HCT116 (cell line): ENCODE data around the gene ZNF544. TPM values are rescaled to one million over a fixed set of nuclear protein-coding genes. Genes with fewer than 3 reads are reported as not detected.

Experiments
- ATAC-seq: fragments of 200-7000 bp; cut with Tn5 transposase; 2 replicates; pipeline ENCODE4 v1.9.1; 2020; ENCODE audit warnings: mild to moderate bottlenecking, moderate library complexity
- BruUV-seq: library from RNA; stranded (reverse); fragments of 400-500 nt; replicated peaks from 2 replicates; lab custom pipeline; 2021; lab: Mats Ljungman, UMichigan
- CTCF ChIA-PET: fragments of 300-600 bp; sonication (Branson Sonifier 250); formaldehyde crosslinking; loops from one replicate; lab custom pipeline; 2021; ENCODE audit warnings: antibody characterized with exemption; lab: Charles Lee
- POLR2A ChIA-PET: fragments of 300-600, 350-600 bp; sonication (Branson Sonifier 250); formaldehyde crosslinking; loops from one replicate; lab custom pipeline; 2021; ENCODE audit warnings: antibody characterized with exemption; lab: Charles Lee
- RAD21 ChIA-PET, 2 experiments: fragments of 300-600 bp; sonication (Branson Sonifier 250); formaldehyde crosslinking; loops; one replicate each; lab custom pipeline; 2023; ENCODE audit warnings: low total read pairs in 2 of 2; ENCODE audit not compliant: uncharacterized antibody in 2 of 2, unreplicated experiment in 2 of 2, low non-redundant PET in 1 of 2; lab: Charles Lee
- DNase-seq: peaks from one replicate; pipeline ENCODE4 v3.0.0-alpha.2; 2010; ENCODE audit warnings: low read depth, low spot score
- H2AFZ ChIP-seq: fragments of 200-600 bp; shearing (Covaris generic), sonication (generic); 2 replicates; pipeline ENCODE4 v1.6.1; 2017; ENCODE audit warnings: low read depth, mixed run types, mixed read lengths, antibody characterized with exemption, low read length; ENCODE audit not compliant: poor library complexity, severe bottlenecking
- H3K27ac ChIP-seq: 2 replicates; pipeline ENCODE4 v1.5.1; 2012; ENCODE audit warnings: low read depth, low read length
- H3K27me3 ChIP-seq: fragments of 200-600 bp; sonication (generic); 2 replicates; pipeline ENCODE4 v1.6.1; 2016; ENCODE audit warnings: mixed run types, low read length, mixed read lengths; ENCODE audit not compliant: insufficient read depth
- H3K36me3 ChIP-seq, 2 experiments: fragments of 200-500 bp in 1 of 2; fragments of 200-600 bp in 1 of 2; sonication (Bioruptor generic) in 1 of 2; sonication (generic) in 1 of 2; 2 replicates each; pipeline versions ENCODE4 v1.5.1 to v1.6.1; 2014 to 2016; ENCODE audit warnings: low read length in 2 of 2, inconsistent platforms in 1 of 2, mixed read lengths in 1 of 2, mixed run types in 1 of 2; ENCODE audit not compliant: insufficient read depth in 2 of 2, control insufficient read depth in 1 of 2
- H3K4me1 ChIP-seq, 2 experiments: fragments of 200-600 bp in 1 of 2; sonication (generic) in 1 of 2; 2 replicates each; pipeline versions ENCODE4 v1.5.1 to v1.6.1; 2012 to 2017; ENCODE audit warnings: low read length in 2 of 2, inconsistent platforms in 1 of 2, mild to moderate bottlenecking in 1 of 2, mixed read lengths in 1 of 2, mixed run types in 1 of 2, moderate library complexity in 1 of 2; ENCODE audit not compliant: insufficient read depth in 2 of 2, control insufficient read depth in 1 of 2
- H3K4me2 ChIP-seq: fragments of 200-600 bp; sonication (generic); 2 replicates; pipeline ENCODE4 v1.6.1; 2017; ENCODE audit warnings: mixed run types, low read length, mixed read lengths
- H3K4me3 ChIP-seq, 2 experiments: fragments of 200-600 bp in 1 of 2; sonication (generic) in 1 of 2; replicated peaks in 1 of 2; 2 replicates each; pipeline ENCODE4 v1.5.1; 2011 to 2016; ENCODE audit warnings: low read length in 2 of 2, control low read depth in 1 of 2, low read depth in 1 of 2, mild to moderate bottlenecking in 1 of 2, mixed read lengths in 1 of 2, mixed run types in 1 of 2
- H3K79me2 ChIP-seq: fragments of 200-600 bp; sonication (generic); 2 replicates; pipeline ENCODE4 v1.6.1; 2017; ENCODE audit warnings: mild to moderate bottlenecking, mixed run types, low read length, moderate library complexity, mixed read lengths; ENCODE audit not compliant: insufficient read depth
- H3K9ac ChIP-seq: fragments of 200-600 bp; sonication (generic); 2 replicates; pipeline ENCODE4 v1.6.1; 2016; ENCODE audit warnings: low read length, mixed read lengths
- H3K9me2 ChIP-seq: fragments of 200-600 bp; sonication (generic), shearing (Covaris generic); 2 replicates; pipeline ENCODE4 v1.6.1; 2017; ENCODE audit warnings: mixed run types, mild to moderate bottlenecking, moderate library complexity; ENCODE audit not compliant: insufficient read depth
- H3K9me3 ChIP-seq, 2 experiments: fragments of 200-500 bp in 1 of 2; fragments of 200-600 bp in 1 of 2; sonication (Bioruptor generic) in 1 of 2; sonication (generic) in 1 of 2; 2 replicates each; pipeline ENCODE4 v1.6.1; 2014 to 2017; ENCODE audit warnings: low read length in 2 of 2, mixed read lengths in 2 of 2, inconsistent platforms in 1 of 2, low read depth in 1 of 2, mild to moderate bottlenecking in 1 of 2, mixed run types in 1 of 2, moderate library complexity in 1 of 2; ENCODE audit not compliant: control insufficient read depth in 1 of 2, insufficient read depth in 1 of 2
- H4K20me1 ChIP-seq: fragments of 200-600 bp; sonication (generic), shearing (Covaris generic); 2 replicates; pipeline ENCODE4 v1.6.1; 2017; ENCODE audit warnings: mixed run types, mild to moderate bottlenecking, moderate library complexity; ENCODE audit not compliant: insufficient read depth
- CBX3 ChIP-seq: IDR thresholded peaks from 2 replicates; pipeline ENCODE4 v1.6.1; 2012; ENCODE audit warnings: low read depth
- EGR1 ChIP-seq: IDR thresholded peaks from 2 replicates; pipeline ENCODE4 v1.6.1; 2012; ENCODE audit warnings: low read depth
- EZH2 ChIP-seq: fragments of 200-600 bp; sonication (generic); IDR thresholded peaks from 2 replicates; pipeline ENCODE4 v1.6.1; 2017; ENCODE audit warnings: antibody characterized with exemption, mixed run types
- FOSL1 ChIP-seq: IDR thresholded peaks from 2 replicates; pipeline ENCODE4 v1.6.1; 2012; ENCODE audit warnings: low read depth
- JUND ChIP-seq: IDR thresholded peaks from 2 replicates; pipeline ENCODE4 v1.6.1; 2012
- SIN3A ChIP-seq: IDR thresholded peaks from 2 replicates; pipeline ENCODE4 v1.6.1; 2012; ENCODE audit warnings: low read depth
- SP1 ChIP-seq: IDR thresholded peaks from 2 replicates; pipeline ENCODE4 v1.6.1; 2012; ENCODE audit warnings: low read depth
- SRF ChIP-seq: IDR thresholded peaks from 2 replicates; pipeline ENCODE4 v1.6.1; 2012; ENCODE audit warnings: low read depth
- YY1 ChIP-seq: IDR thresholded peaks from 2 replicates; pipeline ENCODE4 v1.6.1; 2011; ENCODE audit warnings: low read length, low read depth, moderate library complexity, mild to moderate bottlenecking; ENCODE audit not compliant: insufficient replicate concordance; ENCODE audit errors: extremely low read depth
- ZNF274 ChIP-seq: fragments of 200-500 bp; sonication (Bioruptor generic); IDR thresholded peaks from 2 replicates; pipeline ENCODE4 v1.6.1; 2014; ENCODE audit warnings: mild to moderate bottlenecking, low read depth, low read length, inconsistent platforms
- intact Hi-C: fragments of 100-400 bp; cut with micrococcal nuclease; formaldehyde crosslinking; loops from 2 replicates; pipeline ENCODE4 v1.10.0; 2022
- total RNA-seq: library from RNA; stranded (reverse); gene quantifications from one replicate; pipeline ENCODE4 v1.2.1, GENCODE V29; 2021; ENCODE audit not compliant: unreplicated experiment

Gene ZNF544
- total RNA-seq, 1 experiment from 2014 or later = 46.3 TPM

GRCh38 chr19:58277748-58278540, 49.2 kb downstream of the ZNF544 start:
- ChIA-PET RAD21 (interaction anchor here (0.6 to 0.8 kb wide), 2 partner anchors 38 to 85 kb away, joined by 3 to 9 read pairs; partner anchors contain the start of gene ZNF497 (in 1 of the 2)), POLR2A (interaction anchor here (1.5 kb wide), 1 partner anchor 95 kb away, joined by 4 read pairs; the partner anchor contains the start of gene ZNF274), CTCF (interaction anchor here (0.9 kb wide), 1 partner anchor 49 kb away, joined by 3 read pairs; the partner anchor contains the start of gene ZNF544)
- peak overlapping the region; percentile 83 for H3K9ac ChIP-seq
- H3K9me2 ChIP-seq = no peaks in the 10 kb centered on the region
- intact Hi-C loops = no loop called here
- H3K27ac ChIP-seq = peak overlapping the region; percentile 74
- ATAC-seq (no peak), DNase-seq (no peak)
- no peaks in the 10 kb centered on the region for H4K20me1 ChIP-seq
- H3K27me3 ChIP-seq = no peaks in the 10 kb centered on the region
- peak overlapping the region; percentile 87 for H3K4me2 ChIP-seq
- H3K36me3 ChIP-seq = peaks cover 2 to 17% of the 10 kb centered on the region in 2 experiments; a peak in 2 of 4 replicates
- peaks cover 35% of the 10 kb centered on the region for H3K79me2 ChIP-seq
- H3K4me3 ChIP-seq = peak overlapping the region; percentile 81 to 83
- H3K4me1 ChIP-seq = peaks cover 4 to 23% of the 10 kb centered on the region in 2 experiments; a peak in 3 of 4 replicates
- BruUV-seq = TSS peak; percentile 53
- TF ChIP-seq SRF (no peak), FOSL1 (no peak), CBX3 (no peak), JUND (no peak), EZH2 (no peak), SIN3A (no peak), ZNF274 (no peak), SP1 (no peak), EGR1 (no peak), YY1 (no peak)
- H3K9me3 ChIP-seq = peaks cover 0 to 16% of the 10 kb centered on the region in 2 experiments; a peak in 2 of 4 replicates
- no peak overlapping the region for H2AFZ ChIP-seq
